ENCODE measurements around the gene FMNL1. TPM values are rescaled to one million over a fixed set of nuclear protein-coding genes. Genes with fewer than 3 reads are reported as not detected.

FMNL1 gene, protein sequence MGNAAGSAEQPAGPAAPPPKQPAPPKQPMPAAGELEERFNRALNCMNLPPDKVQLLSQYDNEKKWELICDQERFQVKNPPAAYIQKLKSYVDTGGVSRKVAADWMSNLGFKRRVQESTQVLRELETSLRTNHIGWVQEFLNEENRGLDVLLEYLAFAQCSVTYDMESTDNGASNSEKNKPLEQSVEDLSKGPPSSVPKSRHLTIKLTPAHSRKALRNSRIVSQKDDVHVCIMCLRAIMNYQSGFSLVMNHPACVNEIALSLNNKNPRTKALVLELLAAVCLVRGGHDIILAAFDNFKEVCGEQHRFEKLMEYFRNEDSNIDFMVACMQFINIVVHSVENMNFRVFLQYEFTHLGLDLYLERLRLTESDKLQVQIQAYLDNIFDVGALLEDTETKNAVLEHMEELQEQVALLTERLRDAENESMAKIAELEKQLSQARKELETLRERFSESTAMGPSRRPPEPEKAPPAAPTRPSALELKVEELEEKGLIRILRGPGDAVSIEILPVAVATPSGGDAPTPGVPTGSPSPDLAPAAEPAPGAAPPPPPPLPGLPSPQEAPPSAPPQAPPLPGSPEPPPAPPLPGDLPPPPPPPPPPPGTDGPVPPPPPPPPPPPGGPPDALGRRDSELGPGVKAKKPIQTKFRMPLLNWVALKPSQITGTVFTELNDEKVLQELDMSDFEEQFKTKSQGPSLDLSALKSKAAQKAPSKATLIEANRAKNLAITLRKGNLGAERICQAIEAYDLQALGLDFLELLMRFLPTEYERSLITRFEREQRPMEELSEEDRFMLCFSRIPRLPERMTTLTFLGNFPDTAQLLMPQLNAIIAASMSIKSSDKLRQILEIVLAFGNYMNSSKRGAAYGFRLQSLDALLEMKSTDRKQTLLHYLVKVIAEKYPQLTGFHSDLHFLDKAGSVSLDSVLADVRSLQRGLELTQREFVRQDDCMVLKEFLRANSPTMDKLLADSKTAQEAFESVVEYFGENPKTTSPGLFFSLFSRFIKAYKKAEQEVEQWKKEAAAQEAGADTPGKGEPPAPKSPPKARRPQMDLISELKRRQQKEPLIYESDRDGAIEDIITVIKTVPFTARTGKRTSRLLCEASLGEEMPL
- 54.8 TPM for polyA plus RNA-seq (2012; ENCODE audit: missing spikeins)

DNA sequence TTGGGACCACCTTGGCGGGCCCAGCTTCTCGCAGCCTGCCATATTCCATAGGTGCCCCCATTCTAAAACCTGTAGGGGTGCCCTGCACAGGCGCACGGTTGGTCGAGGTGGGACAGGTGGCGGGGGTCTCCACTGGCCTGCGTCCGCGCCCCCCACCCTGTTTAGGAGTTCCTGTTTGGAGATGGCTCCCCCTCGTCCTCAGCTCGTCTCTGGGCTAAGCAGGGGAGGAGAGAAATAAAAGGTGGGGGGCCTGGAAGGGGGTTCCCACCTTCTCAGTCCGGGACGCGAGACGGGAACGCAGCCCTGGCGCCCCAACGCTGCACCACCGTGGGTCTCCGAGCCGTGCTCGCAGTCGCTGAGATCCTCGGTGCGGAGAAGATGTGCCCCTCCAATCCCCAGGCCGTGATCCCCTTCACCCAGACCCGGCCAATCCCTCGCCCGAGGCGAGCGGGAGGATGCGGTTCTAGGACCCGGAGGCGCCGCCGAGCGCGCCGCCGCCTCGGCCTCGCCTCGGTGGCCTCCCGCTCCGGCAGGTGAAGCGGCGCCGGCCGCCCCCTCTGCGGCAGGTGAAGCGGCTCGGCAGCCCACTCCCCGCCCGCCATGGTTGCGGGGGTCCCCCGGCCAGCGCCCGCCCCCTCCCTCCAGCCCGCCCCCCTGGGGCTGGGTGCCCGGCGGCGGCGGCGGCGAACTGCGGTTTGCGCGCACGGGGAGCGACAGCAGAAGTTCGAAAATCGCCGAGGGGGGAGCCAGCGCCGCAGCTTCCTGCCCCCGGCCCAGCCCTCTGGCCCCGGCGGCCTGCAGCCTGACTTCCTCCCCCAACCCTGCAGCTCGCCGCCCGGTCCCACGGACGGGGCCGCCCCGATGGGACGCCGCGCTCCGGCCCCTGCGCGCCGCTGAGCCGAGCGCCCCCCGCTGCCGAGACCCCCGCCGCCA is at the start of gene FMNL1:
Gene FMNL1 (plus strand): TSS at position 805 of the 933 bp plus-strand sequence. CDS start 240 bp downstream, outside the sequence.
- FAIRE-seq: peak; percentile 64
- TF ChIP-seq POLR2A (IDR thresholded peaks at IDR 0.05; ENCODE audit: low read depth, low read length) (peak; percentile 64; the same call in 1 of the 2 replicates), TAF1 (IDR thresholded peaks at IDR 0.05; ENCODE audit: borderline replicate concordance, low read depth, low read length) (no peak)

DNA sequence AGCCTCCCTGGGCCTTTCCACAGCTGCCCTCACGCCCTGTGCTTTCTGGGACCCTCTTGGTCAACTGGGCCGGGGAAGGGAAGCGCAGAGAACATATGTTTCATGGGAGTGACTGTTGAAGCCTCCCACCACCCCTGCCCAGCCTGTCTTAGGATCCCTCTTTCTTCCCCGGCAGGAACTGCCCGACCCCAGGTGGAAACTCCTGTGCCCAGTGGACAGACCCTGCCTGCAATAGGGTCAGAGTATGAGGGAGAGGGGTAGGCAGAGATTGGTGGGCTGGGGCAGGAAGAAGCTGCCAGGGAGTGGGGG is 49.5 kb upstream of the FMNL1 start:
- no peak for TF ChIP-seq TAF1 (IDR thresholded peaks at IDR 0.05; ENCODE audit: borderline replicate concordance, low read depth, low read length)
- TF ChIP-seq POLR2A (IDR thresholded peaks at IDR 0.05; ENCODE audit: low read depth, low read length): no peak
- TF ChIP-seq POLR2AphosphoS5 (IDR thresholded peaks at IDR 0.05; ENCODE audit: low read depth, low read length): no peak
- DNase-seq (ENCODE audit: insufficient read length) (no peak), FAIRE-seq (no peak)

More for the DNA sequence above, at the start of gene FMNL1:
- DNase-seq (ENCODE audit: insufficient read length): peak; percentile 63

DNA sequence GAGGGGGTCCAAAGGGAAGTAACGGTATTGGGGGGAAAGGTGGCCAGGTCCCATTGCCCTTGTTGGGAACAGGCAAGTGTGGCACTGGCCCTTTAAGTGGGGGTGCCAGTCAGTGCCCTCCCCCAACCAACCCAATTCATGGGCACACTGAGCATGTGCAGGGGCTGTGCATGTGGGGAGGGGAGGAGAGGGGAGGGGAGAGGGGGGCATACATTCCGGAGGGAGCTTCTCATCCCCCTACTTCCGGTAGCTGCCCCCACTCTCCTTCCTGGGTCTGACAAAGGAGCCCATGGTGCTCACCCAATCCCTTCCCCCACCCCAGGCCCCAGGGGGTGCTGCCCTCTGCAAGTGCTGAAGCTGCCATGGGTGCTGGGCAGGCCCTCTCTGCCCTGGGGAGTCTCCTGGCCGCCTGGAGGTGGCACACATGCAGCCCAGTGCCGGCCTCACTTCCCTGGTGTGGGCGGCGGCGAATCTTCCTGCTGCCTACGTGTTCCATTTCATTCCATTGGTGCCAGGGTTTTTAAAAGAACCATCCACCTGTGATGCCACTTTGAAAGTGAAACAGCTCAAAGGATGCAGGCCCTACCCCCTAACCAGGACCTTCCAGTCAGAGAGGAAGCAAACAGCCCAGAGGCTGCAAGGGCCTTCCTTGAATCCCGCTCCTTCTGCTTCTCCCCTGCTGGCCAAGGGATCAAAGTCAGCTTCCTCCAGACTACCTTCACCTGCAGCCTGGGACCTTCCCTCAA is 49.0 kb upstream of the FMNL1 start:
- FAIRE-seq (peak; percentile 65), DNase-seq (ENCODE audit: insufficient read length) (no peak)
- peak; percentile 35; the same call in 1 of the 2 replicates for TF ChIP-seq POLR2AphosphoS5 (IDR thresholded peaks at IDR 0.05; ENCODE audit: low read depth, low read length)
- TF ChIP-seq POLR2A (IDR thresholded peaks at IDR 0.05; ENCODE audit: low read depth, low read length): 0 out of 2 replicates have a peak, but pooled peaks have one; percentile 20
- peak; percentile 45; the same call in 1 of the 2 replicates for TF ChIP-seq TAF1 (IDR thresholded peaks at IDR 0.05; ENCODE audit: borderline replicate concordance, low read depth, low read length)

DNA sequence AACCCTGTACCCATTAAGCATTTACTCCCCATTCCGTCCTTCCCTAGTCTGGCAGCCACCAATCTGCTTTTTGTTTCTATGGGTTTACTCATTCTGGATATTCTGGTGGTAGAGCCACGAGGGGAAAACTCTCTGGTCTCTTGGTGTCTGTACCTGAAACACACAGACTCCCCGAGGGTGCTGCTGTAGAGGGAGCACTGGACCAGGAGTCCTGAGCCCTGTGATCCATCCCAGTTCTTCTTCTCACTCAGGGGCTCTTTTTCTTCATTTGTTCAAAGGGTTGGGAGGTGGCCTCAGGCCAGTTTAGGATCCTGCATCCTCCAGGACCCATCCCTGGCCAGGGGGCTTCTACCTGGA is 45.9 kb upstream of the FMNL1 start:
- no peak for FAIRE-seq
- no peak for DNase-seq (ENCODE audit: insufficient read length)
- TF ChIP-seq TAF1 (IDR thresholded peaks at IDR 0.05; ENCODE audit: borderline replicate concordance, low read depth, low read length) (no peak), POLR2AphosphoS5 (IDR thresholded peaks at IDR 0.05; ENCODE audit: low read depth, low read length) (no peak), POLR2A (IDR thresholded peaks at IDR 0.05; ENCODE audit: low read depth, low read length) (no peak)

DNA sequence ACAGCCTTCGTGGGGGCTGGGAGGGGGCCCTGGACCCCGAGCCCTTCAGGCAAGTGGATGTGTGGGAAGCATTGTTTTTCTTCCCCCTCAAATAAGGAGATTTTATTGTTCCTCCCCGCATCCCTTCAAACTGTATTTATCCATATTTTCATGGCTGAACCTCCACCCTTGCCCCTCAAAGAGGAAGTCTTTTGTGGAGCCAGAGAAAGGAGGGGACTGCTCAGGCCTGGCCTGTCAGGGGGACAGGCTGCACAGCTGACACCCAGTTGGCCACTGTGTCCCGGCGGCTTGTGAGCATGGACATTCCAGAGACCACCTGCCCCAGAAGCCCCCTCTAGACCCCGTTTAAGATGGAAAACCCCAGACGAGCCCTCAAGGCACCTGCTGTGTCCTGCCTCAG is 44.1 kb upstream of the FMNL1 start:
- no peak for DNase-seq (ENCODE audit: insufficient read length)
- no peak for FAIRE-seq
- TF ChIP-seq POLR2AphosphoS5 (IDR thresholded peaks at IDR 0.05; ENCODE audit: low read depth, low read length) (no peak), TAF1 (IDR thresholded peaks at IDR 0.05; ENCODE audit: borderline replicate concordance, low read depth, low read length) (no peak), POLR2A (IDR thresholded peaks at IDR 0.05; ENCODE audit: low read depth, low read length) (no peak)

DNA sequence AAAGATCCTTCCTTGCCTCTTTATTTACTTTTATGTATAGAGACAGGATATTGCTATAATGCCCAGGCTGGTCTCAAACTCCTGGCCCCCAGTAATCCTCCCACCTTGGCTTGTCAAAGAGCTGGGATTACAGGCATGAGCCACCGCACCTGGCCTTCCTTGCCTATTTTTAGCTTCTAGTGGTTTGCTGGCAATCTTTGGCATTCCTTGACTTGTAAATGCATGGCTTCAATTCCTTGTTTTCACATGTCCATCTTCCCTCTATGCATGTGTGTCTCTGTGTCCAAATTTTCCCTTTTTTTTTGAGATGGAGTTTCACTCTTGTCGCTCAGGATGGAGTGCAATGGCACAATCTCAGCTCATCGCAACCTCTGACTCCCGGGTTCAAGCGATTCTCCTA is 37.5 kb upstream of the FMNL1 start:
- DNase-seq (ENCODE audit: insufficient read length) (no peak), FAIRE-seq (no peak)
- TF ChIP-seq POLR2AphosphoS5 (IDR thresholded peaks at IDR 0.05; ENCODE audit: low read depth, low read length): no peak

DNA sequence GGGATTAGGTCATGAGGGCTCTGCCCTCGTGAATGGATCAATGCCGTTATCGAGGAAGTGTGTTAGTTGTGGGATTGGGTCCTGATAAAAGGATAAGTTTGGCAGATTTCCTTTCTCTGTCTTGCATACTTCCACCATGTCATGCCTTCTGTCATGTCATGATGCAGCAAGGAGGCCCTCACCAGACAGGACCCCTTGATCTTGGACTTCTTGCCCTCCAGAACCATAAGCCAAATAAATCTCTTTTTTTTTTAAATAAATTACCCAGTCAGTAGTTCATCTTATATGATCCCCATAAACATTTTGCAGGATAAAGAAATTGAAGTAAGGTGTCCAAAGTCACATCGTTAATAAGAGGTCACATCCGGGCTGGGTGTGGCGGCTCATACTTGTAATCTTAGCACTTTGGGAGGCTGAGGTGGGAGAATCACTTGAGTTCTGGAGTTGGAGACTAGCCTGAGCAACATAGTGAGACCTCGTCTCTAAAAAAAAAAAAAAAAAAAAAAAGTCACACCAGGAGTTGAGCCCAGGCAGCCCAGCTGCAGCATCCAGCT is 34.8 kb upstream of the FMNL1 start:
- DNase-seq (ENCODE audit: insufficient read length): no peak
- TF ChIP-seq POLR2AphosphoS5 (IDR thresholded peaks at IDR 0.05; ENCODE audit: low read depth, low read length): no peak
- TF ChIP-seq TAF1 (IDR thresholded peaks at IDR 0.05; ENCODE audit: borderline replicate concordance, low read depth, low read length): no peak
- no peak for TF ChIP-seq POLR2A (IDR thresholded peaks at IDR 0.05; ENCODE audit: low read depth, low read length)
- FAIRE-seq: no peak

DNA sequence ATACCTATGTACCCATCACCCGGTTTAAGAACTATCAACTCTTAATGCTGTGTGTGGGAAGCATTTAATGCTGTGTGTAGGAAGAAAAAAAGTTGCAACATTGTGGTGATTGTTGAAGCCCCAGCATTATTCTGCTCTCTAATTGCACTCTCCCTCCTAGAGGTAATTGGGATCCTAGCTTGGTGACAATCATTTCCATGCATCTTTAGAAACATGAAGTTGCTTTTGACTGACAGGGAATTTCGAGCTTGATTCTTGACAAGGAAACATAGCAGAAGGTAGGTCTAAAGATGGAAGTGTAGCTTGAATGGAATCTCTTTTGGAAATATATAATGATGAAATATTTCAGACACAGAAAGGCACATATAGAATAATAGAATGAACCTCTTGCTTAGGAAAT is 32.7 kb upstream of the FMNL1 start:
- FAIRE-seq: no peak
- TF ChIP-seq TAF1 (IDR thresholded peaks at IDR 0.05; ENCODE audit: borderline replicate concordance, low read depth, low read length) (no peak), POLR2A (IDR thresholded peaks at IDR 0.05; ENCODE audit: low read depth, low read length) (no peak), POLR2AphosphoS5 (IDR thresholded peaks at IDR 0.05; ENCODE audit: low read depth, low read length) (no peak)

DNA sequence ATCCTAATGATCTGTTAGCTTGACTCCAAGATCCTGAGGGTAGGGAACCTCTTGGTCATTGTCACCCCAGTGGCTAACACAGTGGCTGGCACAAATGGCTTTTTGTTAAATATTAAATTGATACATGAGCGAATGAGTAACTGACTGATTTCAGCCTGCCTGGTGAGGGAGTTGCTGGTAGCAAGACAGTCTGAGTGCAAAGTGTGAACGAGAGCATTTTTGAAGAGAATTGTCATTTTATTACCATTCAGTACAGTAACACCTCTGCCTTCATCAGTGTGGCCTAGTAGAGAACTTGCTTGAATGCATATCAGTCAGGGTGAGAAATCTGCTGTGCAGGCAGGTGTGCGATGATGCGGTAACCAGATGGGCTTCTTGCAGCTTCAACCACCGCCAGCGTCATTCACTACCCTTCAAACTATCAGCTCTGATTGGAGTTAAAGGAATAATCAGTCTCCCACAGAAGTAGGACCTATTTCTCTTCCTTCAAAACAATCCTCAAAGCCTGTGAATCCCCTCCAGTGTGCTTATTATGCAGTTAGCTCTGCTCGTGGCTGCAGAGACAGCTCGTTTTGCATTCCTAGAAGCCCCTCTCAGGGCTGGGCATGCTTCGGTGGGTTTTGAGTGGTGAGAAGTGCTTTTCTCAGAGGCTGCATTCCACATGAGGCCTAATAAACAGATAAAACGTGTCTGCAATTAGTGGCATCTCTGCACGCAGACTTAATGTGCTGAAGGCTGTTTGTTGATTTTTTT is 31.0 kb upstream of the FMNL1 start:
- TF ChIP-seq POLR2A (IDR thresholded peaks at IDR 0.05; ENCODE audit: low read depth, low read length) (no peak), POLR2AphosphoS5 (IDR thresholded peaks at IDR 0.05; ENCODE audit: low read depth, low read length) (no peak), TAF1 (IDR thresholded peaks at IDR 0.05; ENCODE audit: borderline replicate concordance, low read depth, low read length) (no peak)
- FAIRE-seq (no peak), DNase-seq (ENCODE audit: insufficient read length) (no peak)

More for the DNA sequence above, 32.7 kb upstream of the FMNL1 start:
- no peak for DNase-seq (ENCODE audit: insufficient read length)
